ENCODE results near the gene EML2. TPM values are rescaled to one million over a fixed set of nuclear protein-coding genes. Genes with fewer than 3 reads are reported as not detected.
A peak's percentile ranks its signal among the peaks of the same experiment; 100 is the strongest.

EML2 gene
- total and polyA plus RNA-seq, 11 donors = 19.0 to 50.2 (median 38.9) TPM

- intact Hi-C loops (cut with DNase I) = no loop called here
- Histone ChIP-seq H3K27ac (no peak overlapping the region), H3K9me3 (no peaks in the 10 kb centered on the region), H3K4me1 (peaks cover 0 to 8% (median 6%) of the 10 kb centered on the region in 12 donors), H3K27me3 (peaks cover 0 to 3% (median 0%) of the 10 kb centered on the region in 9 donors), H3K36me3 (no peaks in the 10 kb centered on the region), H3K4me3 (no peak overlapping the region)
- ATAC-seq (no peak), DNase-seq (no peak)
- TF ChIP-seq POLR2A (IDR thresholded peaks at IDR 0.05) (no peak), CTCF (IDR thresholded peaks at IDR 0.05) (no peak)
- whole genome bisulfite sequencing, 4 donors = 64 to 76% (median 67%) methylated on average over 3 of the region's 3 CpGs
Measured at GRCh38 chr19:45650722-45651121, 11.5 kb upstream of the EML2 start.

- Histone ChIP-seq H3K4me1 (peaks cover 0 to 38% (median 27%) of the 10 kb centered on the region in 12 donors), H3K27ac (peak overlapping the region in 1 of 12 donors; percentile 54), H3K27me3 (peaks cover 0 to 16% (median 0%) of the 10 kb centered on the region in 9 donors), H3K4me3 (peak overlapping the region in 10 of 12 donors; percentile 27 to 85 (median 54)), H3K9me3 (no peaks in the 10 kb centered on the region), H3K36me3 (no peaks in the 10 kb centered on the region)
- no peak for TF ChIP-seq POLR2A (IDR thresholded peaks at IDR 0.05)
- TF ChIP-seq CTCF (IDR thresholded peaks at IDR 0.05) = no peak
- intact Hi-C loops (cut with DNase I) = loop anchor here in 9 of 10 donors (10.0 kb wide), 4 partner anchors 62 to 222 kb away; partner anchors contain the start of genes OPA3 (in 5 of the 9), PPM1N (in 2 of the 9), RTN2 (in 2 of the 9) and ERCC1 (in 1 of the 9)
- no peak for ATAC-seq
- 6 to 12% (median 10%) methylated on average over 8 to 9 of the region's 9 CpGs for WGBS, 4 donors
- no peak for DNase-seq
Measured at GRCh38 chr19:45646345-45646698, 7.1 kb upstream of the EML2 start.

- H3K4me3 ChIP-seq = peak overlapping the region; percentile 5 to 85 (median 53)
- TF ChIP-seq CTCF (IDR thresholded peaks at IDR 0.05) (no peak), POLR2A (IDR thresholded peaks at IDR 0.05) (peak in 1 of 2 donors; percentile 11)
- peaks cover 0 to 44% (median 32%) of the 10 kb centered on the region in 12 donors for H3K4me1 ChIP-seq
- DNase-seq (peak; percentile 85 to 91 (median 87)), ATAC-seq (peak; percentile 78 to 80 (median 78))
- H3K36me3 ChIP-seq = no peaks in the 10 kb centered on the region
- intact Hi-C loops (cut with DNase I) = loop anchor here in 9 of 10 donors (10.0 kb wide), 4 partner anchors 61 to 221 kb away; partner anchors contain the start of genes OPA3 (in 5 of the 9), PPM1N (in 2 of the 9), RTN2 (in 2 of the 9) and ERCC1 (in 1 of the 9)
- peak overlapping the region in 9 of 12 donors; percentile 14 to 69 (median 49) for H3K27ac ChIP-seq
- H3K27me3 ChIP-seq = peaks cover 0 to 16% (median 0%) of the 10 kb centered on the region in 9 donors
- no peaks in the 10 kb centered on the region for H3K9me3 ChIP-seq
- WGBS, 4 donors = 1% methylated on average over 23 to 27 of the region's 27 CpGs
Measured at GRCh38 chr19:45645631-45646344, 6.6 kb upstream of the EML2 start.

GRCh38 chr19:45645068-45645630, 6.0 kb upstream of the EML2 start:
- ATAC-seq = no peak
- intact Hi-C loops (cut with DNase I) = loop anchor here in 9 of 10 donors (10.0 kb wide), 4 partner anchors 60 to 220 kb away; partner anchors contain the start of genes OPA3 (in 5 of the 9), PPM1N (in 2 of the 9), RTN2 (in 2 of the 9) and ERCC1 (in 1 of the 9)
- no peaks in the 10 kb centered on the region for H3K9me3 ChIP-seq
- no peak for DNase-seq
- peaks cover 0 to 50% (median 32%) of the 10 kb centered on the region in 12 donors for H3K4me1 ChIP-seq
- 10 to 48% (median 19%) methylated on average over 9 to 35 of the region's 35 CpGs for WGBS, 4 donors
- peak overlapping the region in 2 of 12 donors; percentile 21 to 27 for H3K27ac ChIP-seq
- TF ChIP-seq POLR2A (IDR thresholded peaks at IDR 0.05) (no peak), CTCF (IDR thresholded peaks at IDR 0.05) (no peak)
- H3K4me3 ChIP-seq = peak overlapping the region in 10 of 12 donors; percentile 27 to 85 (median 54)
- no peaks in the 10 kb centered on the region for H3K36me3 ChIP-seq
- H3K27me3 ChIP-seq = peaks cover 0 to 16% (median 0%) of the 10 kb centered on the region in 9 donors
